AG10803 (cell line): ENCODE results near the gene KCNJ12.
"Not testable (repeated sequence)": the region's sequence is repeated elsewhere in the genome, so short reads cannot be mapped to it uniquely, and the experiment has no call there.

ENCODE experiments used
- DNase-seq: peaks from one replicate; pipeline ENCODE4 v3.0.0; 2010; ENCODE audit warnings: low read depth
- H3K4me3 ChIP-seq: 2 replicates; pipeline ENCODE4 v1.5.1; 2011; ENCODE audit warnings: mild to moderate bottlenecking, low read length, control low read depth
- CTCF ChIP-seq: conservative IDR thresholded peaks from 2 replicates; pipeline ENCODE4 v1.5.1; 2011; ENCODE audit warnings: mild to moderate bottlenecking, low read length, control low read depth, inconsistent platforms

Gene KCNJ12

GRCh38 chr17:21345236-21345635 lies 30.9 kb upstream of the KCNJ12 start:
- no peak overlapping the region for H3K4me3 ChIP-seq
- TF ChIP-seq CTCF, result no peak
- DNase-seq, result no peak

GRCh38 chr17:21346107-21346506 lies 30.1 kb upstream of the KCNJ12 start:
- H3K4me3 ChIP-seq, DNase-seq: not testable (repeated sequence)

GRCh38 chr17:21346651-21347250 lies 29.4 kb upstream of the KCNJ12 start:
- H3K4me3 ChIP-seq, DNase-seq: not testable (repeated sequence)

- H3K4me3 ChIP-seq, DNase-seq: not testable (repeated sequence)
Observed at GRCh38 chr17:21347660-21348059, 28.5 kb upstream of the KCNJ12 start.

- DNase-seq, result peak; percentile 17
- H3K4me3 ChIP-seq, result not testable (repeated sequence)
Observed at GRCh38 chr17:21348081-21348925, 27.9 kb upstream of the KCNJ12 start.

- H3K4me3 ChIP-seq, DNase-seq: not testable (repeated sequence)
Observed at GRCh38 chr17:21348926-21349261, 27.3 kb upstream of the KCNJ12 start.

GRCh38 chr17:21349358-21350050 lies 26.7 kb upstream of the KCNJ12 start:
- H3K4me3 ChIP-seq, DNase-seq: not testable (repeated sequence)

GRCh38 chr17:21350495-21350894 lies 25.7 kb upstream of the KCNJ12 start:
- DNase-seq, H3K4me3 ChIP-seq: not testable (repeated sequence)

- no peak overlapping the region for H3K4me3 ChIP-seq
- no peak for DNase-seq
- TF ChIP-seq CTCF, result no peak
Observed at GRCh38 chr17:21351366-21352065, 24.6 kb upstream of the KCNJ12 start.

GRCh38 chr17:21352221-21352980 lies 23.8 kb upstream of the KCNJ12 start:
- no peak for TF ChIP-seq CTCF
- DNase-seq, result no peak
- H3K4me3 ChIP-seq, result no peak overlapping the region
